Measurements from ENCODE around the gene APOM.
A peak's percentile ranks its signal among the peaks of the same experiment; 100 is the strongest.

Gene APOM

DNA sequence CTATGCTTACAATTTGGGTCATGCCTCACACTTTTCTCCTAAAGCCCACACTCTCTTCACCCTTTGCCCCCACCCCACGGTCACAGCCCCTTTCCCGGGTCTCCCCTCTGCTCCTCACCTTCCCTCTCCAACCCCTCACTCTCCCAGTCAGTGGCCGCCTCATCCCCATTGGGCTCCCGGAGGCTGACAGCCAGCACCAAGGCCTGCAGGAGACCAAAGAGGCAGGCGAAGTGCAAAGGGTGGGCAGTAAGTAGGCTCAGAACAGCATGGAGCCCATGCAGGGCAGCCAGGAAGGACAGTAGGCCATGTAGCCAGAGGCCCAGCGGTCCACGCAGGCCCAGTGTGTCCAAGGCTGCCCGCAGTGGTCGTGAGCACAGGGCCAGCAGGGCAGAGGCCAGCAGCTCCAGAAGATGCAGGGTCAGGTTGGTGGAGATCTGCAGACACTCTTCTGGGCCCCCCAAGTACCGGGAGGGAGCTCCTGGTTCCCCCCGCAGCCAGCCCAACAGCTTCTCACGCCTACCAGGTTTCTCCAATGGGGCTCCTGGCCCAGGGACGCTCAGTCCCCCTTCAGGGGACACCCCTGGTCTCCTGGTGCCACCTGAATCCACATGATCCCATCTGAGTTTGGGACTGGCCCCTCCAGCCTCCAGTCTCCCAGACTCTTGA lies 3.4 kb downstream of the APOM start:
- DNase-seq: no peak

DNA sequence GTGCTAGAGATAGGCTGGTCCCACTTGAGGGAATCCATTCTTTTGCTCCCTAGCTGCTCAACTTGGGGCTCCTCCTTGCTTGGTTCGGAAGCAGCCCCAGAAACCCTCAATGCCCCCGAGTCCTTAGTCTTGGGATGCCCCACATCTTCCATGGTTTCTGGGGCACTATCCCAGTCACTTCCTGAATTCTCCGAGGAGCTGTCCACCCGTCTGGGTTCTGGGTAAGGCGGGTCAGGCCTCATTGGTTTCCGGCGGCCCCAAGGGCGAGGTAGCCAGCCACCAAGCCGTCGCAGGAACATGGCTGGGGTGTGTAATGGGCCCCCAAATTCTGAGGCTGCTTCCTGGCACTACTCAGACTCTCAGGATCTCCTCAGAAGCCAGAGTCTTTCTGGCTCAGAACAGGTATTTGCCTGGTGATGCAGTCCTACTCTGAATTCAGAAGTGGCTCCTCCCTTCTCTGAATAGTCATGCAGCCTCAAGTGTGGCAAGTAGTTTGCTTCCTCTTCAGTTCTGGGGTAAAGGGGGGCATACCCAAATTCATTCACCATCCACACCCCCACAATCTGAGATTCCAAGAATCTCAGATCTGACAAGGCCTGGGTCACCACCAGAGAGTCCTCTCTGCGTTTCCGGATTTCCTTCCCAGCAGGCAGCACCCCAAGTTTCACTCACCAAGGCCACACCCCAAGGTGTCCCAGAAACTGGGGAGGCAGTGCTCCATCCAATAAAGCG lies 4.1 kb downstream of the APOM start:
- no peak for DNase-seq

DNA sequence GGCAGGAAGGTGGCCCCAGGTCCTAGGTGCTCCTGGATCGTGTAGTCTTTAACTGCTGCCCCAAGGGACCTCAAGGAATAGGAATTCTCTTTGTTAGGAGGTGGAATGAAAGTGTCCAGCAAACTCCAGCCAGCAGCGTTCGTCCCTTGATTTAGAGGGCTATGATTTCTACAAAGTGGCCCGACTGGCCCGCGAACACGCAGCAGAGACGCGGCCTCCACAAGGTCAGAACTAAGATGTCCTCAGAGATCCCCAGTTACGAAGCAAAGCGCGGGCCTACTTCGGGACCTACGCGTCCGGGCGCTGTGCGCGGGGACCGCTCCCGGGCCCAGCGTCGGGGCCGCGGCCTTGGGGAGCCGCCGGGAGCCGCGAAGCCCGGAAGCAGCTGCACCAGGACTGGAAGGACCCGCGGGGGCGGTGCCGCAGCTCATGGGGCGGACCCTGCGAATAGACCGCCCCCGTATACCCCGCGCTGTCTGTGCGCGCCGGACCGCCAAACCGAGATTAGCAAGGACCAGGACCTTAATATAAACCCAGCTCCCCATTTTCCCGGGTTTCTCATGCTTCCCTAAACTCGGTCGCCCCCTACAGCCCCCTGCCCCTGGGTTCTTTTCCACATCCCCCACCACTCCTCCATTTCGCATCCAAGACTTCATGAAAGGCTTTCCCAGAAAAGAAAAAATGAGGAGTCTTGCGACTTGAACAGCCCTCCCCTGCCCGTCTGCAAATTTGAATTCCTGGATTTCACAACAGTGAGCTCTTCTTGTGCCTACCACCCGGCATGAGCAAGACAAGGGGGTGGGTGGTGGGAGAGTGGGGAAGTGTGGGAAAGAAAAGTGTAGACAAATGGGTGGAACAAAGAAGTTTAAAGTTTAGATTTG lies 4.9 kb downstream of the APOM start, which contains the start of gene C6orf47:
TSS of gene C6orf47 (minus strand) at position 398 of the 881 bp plus-strand sequence. CDS start 831 bp downstream, outside the sequence.
- peak; percentile 87 for DNase-seq

DNA sequence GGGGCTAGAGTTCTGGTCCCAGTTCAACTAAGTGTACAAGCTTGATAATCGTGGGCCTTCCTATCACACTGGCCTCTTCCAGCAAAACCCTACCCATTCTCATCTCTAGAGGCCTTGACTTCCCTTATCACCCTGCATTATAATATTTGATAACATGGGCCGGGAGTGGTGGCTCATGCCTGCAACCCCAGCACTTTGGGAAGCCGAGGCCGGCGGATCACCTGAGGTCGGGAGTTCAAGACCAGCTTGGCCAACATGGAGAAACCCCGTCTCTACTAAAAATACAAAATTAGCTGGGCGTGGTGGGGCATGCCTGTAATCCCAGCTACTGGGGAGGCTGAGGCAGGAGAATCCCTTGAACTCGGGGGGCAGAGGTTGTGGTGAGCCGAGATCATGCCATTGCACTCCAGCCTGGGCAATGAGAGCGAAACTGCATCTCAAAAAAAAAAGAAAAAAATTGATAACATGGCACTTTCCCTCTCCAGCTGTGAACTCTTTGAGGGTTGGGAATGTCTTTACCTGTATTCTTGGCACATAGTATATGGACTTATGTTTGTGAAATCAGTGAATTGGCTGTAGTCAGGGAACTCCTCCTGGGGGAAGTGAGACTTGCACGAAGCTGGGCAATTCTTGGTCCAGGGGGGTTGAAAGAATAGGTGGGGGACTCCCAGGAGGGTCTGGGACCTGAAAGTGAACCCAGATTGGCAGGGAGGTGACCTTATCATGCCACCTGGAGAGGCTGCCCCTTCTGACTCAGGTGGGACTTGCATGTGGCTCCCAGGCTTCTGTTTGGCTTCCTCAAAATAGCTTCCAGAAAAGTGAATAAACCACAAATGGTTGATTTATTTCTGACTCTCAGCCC lies 5.8 kb downstream of the APOM start:
- DNase-seq: no peak

DNA sequence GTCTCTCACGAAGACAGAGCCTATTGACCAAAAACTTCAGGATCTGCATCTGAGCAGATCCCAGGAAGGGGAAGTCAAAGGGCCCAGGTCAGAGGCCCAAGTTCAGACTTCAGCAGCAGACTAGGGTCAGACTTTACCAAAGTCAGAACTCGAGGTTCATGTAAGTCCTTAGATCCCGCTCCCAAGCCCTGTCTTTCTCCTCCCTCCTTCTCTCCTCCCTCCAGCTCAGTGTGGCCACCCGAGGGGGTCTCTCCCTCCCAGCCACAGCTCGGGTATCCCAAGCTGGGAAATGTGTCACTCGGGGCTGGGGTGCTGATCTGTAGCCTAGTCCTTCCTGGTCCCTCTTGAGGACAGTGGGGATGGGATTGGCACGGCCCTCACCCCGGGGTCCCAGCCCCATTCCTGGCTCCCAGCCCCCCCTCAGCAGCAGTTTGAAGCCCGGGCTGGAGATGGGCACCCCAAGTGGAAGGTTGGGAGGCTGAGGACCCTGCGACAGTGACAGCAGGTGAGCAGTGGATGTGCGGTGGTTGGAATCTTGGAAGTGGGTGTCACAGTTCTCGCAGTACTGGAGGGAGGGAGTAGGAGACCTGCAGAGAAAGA lies 6.5 kb downstream of the APOM start:
- no peak for DNase-seq

DNA sequence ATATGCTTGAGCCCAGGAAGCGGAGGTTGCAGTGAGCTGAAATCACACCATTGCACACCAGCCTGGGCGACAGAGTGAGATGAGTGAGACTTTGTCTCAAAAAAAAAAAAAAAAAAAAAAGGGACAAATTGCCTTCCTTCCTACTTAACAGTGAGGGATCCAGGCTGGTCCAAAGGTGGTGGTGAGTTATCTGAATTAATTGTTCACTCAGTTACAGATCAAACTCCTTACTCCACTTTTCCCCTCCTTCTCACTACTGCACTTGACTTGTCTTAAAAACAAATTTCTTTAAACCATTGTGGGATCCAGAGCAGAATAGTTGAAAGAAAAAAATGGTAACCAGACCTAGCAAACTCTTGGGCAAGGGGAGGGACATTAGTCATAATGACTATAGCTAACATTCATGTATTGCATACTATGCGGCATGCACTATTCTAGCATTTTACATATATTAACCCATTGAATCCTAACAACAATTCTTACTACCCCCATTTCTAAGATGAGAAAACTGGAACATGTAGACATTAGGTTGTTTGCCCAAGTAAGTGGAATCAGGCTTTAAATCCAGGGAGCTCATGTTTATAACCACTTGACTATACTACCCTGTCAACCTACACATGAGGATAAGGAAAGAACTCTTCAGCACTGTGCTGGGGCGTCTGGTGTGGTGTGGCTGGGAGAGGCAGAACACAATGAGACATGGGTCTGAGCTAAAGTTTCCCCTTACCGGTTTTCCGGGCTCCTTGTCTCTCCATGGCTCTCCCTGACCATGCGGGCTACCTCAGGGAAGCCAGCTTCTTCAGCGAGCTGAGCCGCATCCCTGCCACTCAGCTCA lies 7.6 kb downstream of the APOM start:
- DNase-seq: no peak

DNA sequence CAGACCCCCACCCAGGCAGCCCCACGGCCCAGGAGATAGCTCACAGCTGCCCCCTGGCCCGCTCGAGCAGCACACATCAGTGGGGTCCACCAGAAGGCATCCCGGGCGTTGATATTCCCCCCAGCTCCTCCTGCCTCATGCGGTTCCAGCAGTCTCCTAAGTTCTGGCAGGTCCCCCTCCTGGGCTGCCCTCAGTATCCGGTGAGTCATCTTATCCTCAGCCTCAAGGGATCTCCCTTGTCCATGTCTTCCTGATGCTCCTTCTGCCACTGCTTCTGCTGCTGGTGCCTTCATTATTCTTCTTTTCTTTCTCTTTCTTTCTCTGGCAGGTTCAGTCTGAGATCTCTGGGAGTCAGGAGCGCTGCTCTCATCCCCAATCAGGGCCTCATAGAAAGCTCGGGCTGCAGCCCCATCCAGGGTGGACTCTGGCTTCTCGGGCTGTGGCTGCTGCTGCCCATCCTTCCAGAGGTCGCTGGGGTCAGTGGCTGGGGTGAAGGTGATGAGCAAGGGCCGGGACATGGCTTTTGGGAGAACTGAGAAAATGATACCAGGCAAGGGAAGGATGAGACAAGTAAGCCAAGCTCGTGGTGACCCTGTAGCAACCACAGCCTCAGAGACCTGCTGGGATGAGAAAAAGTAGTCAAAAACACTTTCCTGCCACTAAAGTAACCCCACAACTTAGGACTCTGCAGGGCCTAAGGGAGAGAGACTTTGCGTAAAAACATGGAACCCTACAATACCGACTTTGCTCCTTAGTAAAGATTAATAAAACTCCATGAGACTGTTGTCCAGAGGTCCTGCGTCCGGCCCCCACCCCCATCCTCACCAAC lies 8.5 kb downstream of the APOM start:
- no peak for DNase-seq

DNA sequence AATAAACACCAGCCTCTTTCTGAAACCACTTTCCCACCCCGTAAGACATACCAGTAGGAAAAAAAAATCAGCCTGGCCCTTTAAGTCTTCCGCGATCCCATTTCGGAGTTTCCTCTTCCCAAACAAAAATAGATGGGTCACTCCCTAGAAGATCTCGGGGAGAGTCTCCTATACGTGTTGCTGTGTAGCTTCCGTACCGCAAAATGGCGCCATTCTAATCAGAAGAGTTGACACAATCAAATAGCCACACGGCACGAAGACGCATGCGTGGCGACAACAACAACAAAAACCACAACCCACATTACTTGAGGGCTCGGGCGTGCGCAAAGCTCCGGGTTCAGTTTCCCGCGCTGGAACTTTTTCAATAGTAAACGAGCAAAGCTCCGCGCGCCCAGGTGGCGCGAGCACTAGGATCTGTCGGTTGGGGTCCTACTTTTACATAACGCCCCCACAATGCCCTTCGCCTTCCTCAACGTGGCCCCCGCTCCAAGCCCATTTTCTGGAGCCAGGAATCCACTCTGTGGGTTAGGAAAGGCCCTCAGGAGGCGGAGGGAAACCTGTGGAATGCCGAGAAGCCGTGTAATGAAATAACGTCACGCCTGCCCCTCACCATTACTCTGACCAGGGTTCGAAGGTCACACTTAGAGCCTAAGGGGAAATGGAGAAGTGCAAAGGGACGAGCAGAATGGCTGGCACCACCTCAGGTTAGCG lies 9.3 kb downstream of the APOM start, which contains the start of gene GPANK1:
TSS of gene GPANK1 (minus strand) at position 208 of the 711 bp plus-strand sequence. CDS start 519 bp downstream, outside the sequence.
- peak; percentile 96 for DNase-seq

DNA sequence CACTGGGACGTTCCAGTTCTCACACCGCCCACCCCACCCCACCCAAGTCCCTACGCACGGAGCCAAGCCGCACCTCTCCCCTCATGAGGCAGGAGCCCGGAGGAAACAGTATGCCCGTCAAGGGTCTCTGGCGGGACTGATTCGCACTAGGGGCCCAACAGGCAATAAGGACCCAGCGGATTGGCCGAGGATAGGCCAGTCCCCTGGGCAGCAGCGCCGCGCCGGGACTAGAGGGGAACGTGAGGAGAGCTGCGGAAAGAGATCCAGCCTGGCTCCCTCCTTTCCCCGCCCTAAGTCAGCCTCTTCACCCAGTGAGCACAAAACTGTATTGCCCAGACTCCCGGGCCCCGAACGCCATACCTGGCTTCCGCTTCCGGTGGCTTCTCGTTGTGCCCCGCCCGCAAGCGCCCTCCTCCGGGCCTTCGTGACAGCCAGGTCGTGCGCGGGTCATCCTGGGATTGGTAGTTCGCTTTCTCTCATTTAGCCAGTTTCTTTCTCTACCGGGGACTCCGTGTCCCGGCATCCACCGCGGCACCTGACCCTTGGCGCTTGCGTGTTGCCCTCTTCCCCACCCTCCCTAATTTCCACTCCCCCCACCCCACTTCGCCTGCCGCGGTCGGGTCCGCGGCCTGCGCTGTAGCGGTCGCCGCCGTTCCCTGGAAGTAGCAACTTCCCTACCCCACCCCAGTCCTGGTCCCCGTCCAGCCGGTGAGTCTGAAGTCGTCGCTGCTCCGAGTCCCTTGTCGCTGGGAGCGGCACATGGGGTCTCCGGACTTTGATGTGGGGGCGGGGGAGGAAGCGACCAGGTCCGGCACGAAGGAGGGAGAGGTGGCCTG lies 10.0 kb downstream of the APOM start, which contains the start of gene CSNK2B:
TSS of gene CSNK2B (plus strand) at position 580 of the 836 bp plus-strand sequence. CDS start 752 bp downstream, outside the sequence.
- peak; percentile 98 for DNase-seq

DNA sequence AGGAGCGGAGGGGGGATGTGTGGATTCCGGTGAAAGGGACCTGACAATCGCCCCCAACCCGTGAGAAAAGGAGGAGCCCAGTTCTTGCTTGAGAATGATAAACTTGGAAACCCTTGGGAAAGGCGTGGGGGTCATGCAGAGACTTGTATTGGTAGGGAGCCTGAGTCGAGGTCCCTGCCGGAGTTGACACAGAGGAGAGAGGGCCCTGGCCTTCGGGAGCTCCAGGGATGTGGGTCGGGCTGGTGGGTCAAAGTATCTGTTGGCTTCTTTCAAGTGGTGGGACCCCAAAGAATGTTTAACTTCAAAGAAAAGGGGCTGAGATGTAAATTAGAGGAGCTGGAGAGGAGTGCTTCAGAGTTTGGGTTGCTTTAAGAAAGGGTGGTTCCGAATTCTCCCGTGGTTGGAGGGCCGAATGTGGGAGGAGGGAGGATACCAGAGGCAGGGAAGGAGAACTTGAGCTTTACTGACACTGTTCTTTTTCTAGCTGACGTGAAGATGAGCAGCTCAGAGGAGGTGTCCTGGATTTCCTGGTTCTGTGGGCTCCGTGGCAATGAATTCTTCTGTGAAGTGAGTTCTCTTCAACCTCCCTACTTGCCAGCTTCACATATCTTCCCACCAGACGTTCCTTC lies 10.8 kb downstream of the APOM start:
- no peak for DNase-seq

DNA sequence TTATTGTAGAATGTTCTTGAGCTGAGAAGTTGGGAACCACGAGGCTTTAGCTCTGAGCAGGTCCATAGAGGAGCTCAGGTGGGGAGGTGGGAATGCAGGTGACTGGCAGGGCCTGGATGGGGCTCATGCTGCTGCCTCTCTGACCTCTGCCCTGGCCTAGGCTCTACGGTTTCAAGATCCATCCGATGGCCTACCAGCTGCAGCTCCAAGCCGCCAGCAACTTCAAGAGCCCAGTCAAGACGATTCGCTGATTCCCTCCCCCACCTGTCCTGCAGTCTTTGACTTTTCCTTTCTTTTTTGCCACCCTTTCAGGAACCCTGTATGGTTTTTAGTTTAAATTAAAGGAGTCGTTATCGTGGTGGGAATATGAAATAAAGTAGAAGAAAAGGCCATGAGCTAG lies 14.0 kb downstream of the APOM start, which contains the start of gene LY6G5B:
TSS of gene LY6G5B (plus strand) at position 301 of the 400 bp plus-strand sequence. CDS start 975 bp downstream, outside the sequence.
- DNase-seq: no peak

DNA sequence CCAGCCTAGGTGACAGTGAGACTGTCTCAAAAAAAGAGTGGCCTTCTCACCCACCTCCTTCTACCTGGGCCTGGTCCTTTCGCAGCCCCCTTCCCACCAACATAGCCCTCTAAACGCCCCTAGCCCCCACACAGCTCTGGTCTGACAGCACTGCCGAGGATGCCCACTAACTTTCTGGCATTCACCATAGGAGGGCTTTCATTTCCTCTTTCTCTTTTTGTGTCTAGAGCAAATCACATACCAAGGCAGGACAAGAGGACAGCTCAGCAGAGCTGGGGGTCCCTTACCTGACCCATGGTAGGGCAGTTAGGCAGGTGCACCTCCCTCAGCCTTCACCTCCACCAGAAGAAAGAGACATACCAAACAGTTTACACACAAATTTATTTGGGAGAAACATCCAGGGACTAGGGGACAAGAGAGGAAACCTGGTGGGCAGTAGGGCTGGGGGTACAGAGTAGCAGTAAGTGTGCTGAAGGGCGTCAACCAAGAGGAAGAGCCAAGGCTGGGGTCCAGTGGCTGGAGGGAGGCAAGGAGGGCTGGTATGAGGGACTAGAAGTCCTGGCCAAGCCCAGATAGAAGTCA lies 20.7 kb downstream of the APOM start:
- DNase-seq: no peak

DNA sequence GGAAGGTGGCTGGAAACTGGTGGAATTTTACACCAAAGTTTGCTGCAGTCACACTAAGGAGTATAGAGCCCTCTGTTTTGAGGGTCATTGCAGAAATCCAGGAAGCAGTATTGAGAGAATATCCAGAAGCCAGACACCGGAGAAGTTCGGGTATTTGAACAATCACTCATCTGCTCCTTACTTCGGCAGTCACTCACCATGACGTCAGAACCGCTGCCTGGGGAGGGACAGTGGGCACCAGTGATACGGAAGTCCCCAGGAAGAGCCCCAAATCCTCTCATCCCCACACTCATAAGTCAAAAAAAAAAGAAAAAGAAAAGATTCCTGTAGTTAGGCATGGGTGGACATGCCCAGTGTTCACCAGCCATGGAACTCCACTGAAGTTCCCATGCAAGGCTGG lies 21.2 kb downstream of the APOM start:
- DNase-seq: no peak

DNA sequence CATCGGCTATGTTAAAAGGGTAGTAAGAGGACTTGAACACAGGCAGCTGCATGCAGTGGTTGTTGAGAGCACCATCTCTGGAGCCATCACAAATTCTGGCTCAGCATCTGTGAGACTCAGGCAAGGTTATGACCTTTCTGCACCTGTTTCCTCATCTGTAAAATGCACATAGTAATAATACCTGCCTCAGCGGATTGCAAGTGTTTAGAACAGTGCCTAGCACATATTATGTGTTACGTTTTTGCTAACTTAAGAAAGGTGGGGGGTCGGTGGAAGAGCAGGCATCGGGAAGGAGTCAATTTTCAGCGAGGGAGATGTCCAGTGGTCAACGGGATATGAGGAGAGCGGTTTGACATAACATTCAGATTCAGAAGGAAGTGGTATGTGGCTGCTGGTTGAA lies 22.3 kb downstream of the APOM start:
- DNase-seq: no peak

DNA sequence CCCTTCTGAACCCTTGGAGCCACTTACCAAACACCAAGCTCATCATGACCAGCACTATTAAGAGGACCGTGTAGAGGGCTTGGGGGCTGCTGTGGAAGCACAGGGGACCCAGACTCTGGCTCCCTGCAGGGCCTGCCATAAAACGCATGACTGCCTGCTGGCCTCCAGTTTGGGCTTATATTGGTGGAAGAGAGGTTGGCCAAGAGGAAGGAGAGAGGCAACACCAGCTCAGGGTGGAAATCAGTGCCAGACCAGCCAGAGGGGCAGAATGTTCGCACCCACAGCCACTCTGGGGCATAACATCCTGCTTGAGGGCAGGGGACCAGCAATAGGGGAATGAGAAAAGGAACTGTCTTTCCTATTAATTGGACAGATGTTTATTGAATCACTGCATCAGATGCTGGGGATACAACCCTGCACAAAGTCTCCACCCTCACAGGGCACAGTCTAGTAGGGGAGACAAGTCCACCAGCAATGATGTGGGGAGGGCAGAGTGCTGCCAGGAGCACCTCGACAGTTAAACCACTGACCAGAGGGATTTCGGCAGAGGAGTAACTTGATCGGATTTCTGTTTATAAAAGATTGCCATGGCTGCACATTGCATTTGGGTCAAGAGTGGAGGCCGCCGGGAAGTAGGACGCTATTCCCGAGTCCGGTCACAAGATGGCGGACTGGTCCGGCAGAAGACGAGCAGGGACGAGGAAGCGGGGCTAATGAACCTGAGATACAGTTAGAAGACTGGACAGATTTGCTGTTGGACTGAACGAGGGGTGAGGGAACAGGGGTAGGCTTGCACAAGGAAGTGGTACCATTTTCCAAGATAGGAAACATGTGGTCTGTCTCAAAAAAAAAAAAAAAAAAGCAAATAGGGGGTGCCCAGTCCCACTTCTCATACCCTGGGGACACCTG lies 24.8 kb downstream of the APOM start, which contains the start of gene LY6G5C:
TSS of gene LY6G5C (minus strand) at position 842 of the 909 bp plus-strand sequence. CDS start at position 148, 694 bp downstream.
- DNase-seq: peak; percentile 85

DNA sequence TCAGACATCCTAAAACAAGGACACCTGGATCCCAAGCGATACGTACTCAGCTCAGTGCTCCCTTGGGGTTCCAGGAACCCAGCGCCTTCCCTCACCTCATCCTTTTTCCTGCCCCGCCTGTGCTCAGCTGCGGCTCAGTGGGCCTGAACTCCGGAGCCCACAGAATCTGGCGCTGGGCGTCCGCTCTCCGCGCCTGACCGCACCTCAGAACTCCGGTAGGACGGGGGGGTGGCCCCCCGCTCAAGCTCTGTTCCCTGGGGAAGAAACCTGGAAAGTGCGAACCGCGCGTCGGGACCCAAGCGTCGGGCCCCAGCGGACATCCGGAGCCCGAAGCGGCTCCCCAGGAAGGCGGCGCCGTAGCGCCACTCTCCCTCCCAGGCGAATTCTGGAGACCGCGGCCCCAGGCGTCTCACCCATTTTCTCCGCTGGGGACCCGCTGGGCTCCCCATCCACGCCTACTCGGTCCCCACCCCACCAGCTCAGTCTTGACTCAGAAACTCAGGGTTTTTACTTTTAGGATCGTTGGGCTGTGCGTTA lies 25.5 kb downstream of the APOM start:
- no peak for DNase-seq
